GM19372 (cell line): ENCODE results near the gene LENG9.

ENCODE experiments used
- ATAC-seq: cut with Tn5 transposase; IDR thresholded peaks from one replicate; pipeline ENCODE4 v1.9.1; 2021; ENCODE audit warnings: mild to moderate bottlenecking, low read depth, moderate library complexity; ENCODE audit not compliant: unreplicated experiment

LENG9 gene

GRCh38 chr19:54444737-54445136, 18.8 kb downstream of the LENG9 start:
- ATAC-seq = no peak

DNA sequence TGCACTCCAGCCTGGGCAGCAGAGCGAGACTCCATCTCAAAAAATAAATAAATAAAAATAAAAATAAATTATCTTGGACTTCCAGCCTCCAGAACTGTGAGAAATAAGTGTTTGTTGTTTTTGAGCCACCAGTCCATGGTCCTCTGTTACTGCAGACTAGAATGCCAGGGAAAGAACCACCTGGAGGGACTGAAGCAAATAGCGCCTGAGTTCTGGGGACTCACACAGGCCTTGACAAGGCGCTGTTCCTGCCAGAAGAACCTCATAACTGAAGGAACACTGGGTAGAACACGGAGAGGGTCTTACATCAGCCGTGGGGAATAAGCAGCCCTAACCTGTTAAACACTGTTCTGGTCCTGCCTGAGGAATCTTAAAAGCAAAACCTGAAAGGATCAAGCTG, 22.9 kb downstream of the LENG9 start:
- ATAC-seq = no peak

- no peak for ATAC-seq
Measured at GRCh38 chr19:54439174-54439851, 24.3 kb downstream of the LENG9 start.

GRCh38 chr19:54436628-54437252, 26.8 kb downstream of the LENG9 start:
- no peak for ATAC-seq

GRCh38 chr19:54436031-54436523, 27.5 kb downstream of the LENG9 start:
- ATAC-seq = no peak

GRCh38 chr19:54435551-54436016, 28.0 kb downstream of the LENG9 start:
- no peak for ATAC-seq

DNA sequence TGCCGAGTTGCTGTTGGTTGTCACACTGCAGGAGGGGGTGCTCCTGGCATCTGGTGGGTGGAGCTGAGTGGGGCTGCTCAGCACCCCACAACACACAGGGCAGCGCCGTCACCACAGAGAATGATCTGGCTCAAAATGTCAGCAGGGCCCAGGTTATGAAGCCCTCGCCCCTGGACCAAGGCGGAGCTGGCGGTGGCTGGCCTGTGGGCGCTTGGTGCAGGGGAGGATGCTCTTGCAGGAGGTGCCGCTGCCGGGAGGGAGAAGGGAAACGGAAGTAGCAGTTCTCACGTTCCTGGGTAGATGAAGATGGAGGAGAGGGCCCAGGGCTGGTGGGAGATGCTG, 28.7 kb downstream of the LENG9 start:
- no peak for ATAC-seq

DNA sequence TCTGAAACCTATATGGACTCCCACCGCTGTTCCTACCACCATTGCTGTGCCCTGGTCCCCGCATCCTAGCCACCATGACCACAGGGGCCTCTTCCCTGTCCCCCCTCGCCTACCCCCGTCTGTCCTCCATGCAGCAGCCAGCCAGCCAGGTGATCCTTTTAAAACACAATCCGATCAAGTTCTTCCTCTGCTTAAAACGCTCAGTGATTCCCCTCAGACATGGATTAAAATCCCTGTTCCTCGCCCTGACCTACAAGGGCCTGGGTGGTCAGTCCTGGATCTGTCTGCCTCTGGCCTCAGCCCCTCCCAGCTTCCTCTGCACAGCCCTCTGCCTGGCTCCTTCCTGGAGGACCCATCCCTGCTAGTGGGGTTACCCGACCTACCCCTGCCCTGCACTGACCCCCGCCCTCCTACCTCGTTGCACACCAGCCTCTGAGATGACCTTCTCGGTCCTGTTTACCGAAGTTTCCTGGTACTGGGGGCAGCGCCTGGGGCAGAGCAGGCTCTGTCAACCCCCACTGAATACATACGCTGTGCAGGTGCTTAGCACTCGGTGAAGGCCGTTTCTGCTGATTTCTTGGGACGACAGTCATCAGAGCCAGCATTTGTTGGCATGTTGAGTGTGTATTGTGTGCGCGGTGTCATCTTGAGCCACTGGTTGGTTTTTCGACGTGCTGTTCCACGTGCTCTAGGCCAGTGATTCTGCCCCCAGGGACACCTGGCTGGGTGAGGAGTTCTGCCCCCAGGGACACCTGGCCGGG, 29.3 kb downstream of the LENG9 start:
- ATAC-seq = no peak

DNA sequence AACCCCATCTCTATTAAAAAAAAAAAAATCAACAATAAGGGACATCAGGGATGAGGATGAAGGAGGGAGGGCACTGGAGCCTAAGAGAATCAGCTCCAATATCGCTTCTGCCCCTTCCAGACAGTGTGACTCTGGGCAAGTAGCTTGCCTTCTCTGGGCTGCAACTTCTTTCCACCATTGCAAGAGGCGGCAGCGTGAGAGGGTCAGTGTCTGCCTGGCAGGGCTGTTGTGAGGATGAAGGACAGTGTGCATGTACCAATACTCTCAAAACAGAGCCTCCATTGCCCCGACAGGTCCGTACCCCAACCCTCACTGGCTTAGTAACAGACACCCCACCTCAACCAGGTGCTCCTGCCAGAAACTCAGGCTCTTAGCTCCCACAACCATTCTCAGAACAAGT, 29.9 kb downstream of the LENG9 start:
- ATAC-seq = no peak

DNA sequence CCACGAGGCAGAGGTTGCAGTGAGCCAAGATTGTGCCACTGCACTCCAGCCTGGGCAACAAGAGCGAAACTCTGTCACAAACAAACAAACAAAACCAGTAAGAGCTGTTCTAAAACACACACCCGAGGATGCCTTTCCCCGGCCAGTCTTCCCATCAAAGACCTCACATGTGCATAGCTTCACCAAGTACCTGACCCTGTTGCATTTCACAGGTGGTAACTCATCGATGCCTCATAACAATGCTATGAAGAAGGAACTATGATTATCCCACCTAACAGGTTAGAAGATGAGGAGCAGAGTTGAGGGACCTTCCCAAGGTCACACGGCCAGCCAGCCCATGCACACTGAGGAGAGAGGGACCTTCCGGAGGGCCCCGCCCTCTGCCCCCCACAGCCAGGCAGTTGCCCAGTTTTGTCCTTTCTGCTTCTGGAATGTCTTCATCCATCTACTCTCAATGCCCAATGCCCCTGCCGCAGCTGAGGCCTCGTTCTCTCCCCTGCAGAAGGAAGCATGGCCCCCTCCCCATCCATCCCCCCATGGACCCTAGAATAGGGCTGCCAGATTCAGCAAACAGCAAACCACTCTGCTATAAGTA, 31.3 kb downstream of the LENG9 start:
- no peak for ATAC-seq

GRCh38 chr19:54431255-54431838, 32.2 kb downstream of the LENG9 start:
- no peak for ATAC-seq

GRCh38 chr19:54430306-54431254, 33.0 kb downstream of the LENG9 start:
- ATAC-seq = no peak

DNA sequence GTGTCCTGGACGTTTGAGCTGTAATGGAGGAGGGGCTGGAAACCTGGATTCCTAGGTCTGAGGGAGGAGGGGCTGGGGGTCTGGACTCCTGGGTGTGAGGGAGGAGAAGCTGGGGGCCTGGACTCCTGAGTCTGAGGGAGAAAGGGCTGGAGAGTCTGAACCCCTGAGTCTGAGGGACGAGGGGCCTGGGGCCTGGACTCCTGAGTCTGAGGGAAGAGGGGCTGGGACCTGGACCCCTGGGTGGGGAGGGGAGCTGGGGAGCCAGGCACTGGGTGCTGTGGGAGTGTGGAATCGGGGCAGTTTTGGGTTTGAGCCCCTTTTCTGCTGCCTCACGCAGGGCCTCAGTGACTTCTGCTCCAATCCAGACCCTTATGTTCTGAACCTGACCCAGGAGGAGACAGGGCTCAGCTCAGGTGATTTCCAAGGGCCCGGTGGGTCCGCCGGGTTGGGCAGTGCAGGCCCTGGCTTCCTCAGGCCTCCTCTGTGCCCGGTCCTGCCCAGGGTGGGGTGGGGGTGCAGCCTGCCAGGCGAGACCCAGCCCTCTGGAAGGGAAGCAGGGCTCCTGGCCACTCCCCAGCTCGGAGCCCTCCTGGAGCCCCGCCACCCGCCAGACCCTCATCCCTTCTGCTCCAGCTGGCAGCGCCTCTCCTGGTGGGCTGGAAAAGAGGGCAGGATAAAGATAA, 33.9 kb downstream of the LENG9 start:
- no peak for ATAC-seq

DNA sequence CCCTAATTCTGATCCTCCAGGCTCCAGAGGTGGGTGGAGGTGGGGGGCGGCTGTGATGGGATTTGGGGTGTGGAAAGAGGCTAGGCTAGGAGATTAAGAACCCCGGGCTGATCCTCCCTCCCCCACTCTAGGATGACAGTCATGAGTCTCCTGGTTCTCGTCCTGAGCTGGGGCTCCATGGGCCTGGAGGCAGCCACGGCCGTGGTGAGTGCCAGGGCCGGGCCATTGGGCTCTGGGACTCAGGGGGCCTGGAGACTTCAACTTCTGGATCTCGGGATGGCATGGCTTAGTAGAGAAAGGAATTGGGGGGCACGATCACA, 34.4 kb downstream of the LENG9 start:
- ATAC-seq = no peak

DNA sequence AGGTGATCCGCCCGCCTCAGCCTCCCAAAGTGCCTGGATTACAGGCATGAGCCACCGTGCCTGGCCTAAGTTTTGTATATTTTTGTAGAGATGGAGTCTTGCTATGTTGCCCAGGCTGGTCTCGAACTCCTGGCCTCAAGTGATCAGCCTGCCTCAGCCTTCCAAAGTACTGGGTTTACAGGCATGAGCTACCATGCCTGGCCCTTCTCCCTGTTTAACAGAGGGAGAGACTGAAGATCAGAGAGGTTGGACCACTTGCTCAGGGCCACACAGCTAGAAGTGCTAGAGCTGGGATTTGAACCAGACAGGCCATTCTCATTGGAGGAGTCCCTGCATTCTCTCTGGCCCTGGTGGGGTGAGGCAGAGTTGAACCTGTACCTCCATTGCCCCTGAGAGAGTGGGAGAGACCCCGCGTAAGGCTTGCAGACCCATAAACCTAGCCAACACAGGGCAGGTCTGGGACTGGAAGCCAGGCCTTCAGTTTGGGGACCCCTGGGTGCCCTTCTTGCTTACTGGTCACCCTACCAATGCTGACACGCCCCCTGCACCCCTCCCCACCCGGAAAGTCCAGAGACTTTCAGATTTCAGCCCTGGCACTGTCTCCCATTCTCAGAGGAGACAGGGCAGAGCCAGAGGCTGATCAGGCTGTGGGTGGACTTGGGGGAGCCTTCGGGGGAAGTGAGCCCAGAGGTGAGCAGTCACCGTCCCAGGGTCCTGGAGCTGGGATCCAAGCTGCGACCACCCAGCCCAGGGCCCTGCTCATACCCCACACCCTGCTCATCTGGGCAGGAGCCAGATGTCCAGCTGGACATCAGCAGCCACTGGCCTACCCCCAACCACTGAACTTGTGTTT, 35.0 kb downstream of the LENG9 start:
- ATAC-seq = no peak

GRCh38 chr19:54427586-54427985, 36.0 kb downstream of the LENG9 start:
- ATAC-seq = no peak

DNA sequence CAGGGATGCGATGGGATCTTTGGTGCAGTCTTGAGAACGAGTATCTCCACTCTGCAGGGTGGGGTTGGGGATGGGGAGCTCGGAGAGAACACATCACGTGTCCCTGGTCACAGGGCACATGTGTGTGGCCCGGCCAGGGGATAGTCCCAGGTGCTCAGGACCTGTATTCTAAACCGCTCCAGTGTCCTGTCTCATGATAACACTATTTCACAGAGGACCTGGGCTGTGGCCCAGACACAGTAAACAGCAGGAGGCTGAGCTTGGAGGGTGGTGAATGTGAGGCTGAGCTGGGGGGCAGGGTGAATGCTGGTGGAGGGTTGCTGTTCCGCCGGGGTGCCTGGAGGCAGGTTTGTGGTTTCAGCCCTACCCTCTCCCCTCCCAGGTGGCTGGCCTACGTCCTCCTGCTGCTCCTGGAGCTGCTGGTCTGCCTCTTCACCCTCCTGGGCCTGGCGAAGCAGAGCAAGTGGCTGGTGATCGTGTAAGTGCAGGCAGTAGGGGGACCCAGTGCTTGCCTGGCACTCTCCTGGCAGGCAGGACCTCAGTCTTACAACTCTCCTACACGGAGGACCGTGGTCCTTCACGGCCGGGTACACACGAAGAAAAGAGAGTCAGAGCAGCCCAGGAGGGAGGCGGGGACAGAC, 37.2 kb downstream of the LENG9 start:
- ATAC-seq = no peak

DNA sequence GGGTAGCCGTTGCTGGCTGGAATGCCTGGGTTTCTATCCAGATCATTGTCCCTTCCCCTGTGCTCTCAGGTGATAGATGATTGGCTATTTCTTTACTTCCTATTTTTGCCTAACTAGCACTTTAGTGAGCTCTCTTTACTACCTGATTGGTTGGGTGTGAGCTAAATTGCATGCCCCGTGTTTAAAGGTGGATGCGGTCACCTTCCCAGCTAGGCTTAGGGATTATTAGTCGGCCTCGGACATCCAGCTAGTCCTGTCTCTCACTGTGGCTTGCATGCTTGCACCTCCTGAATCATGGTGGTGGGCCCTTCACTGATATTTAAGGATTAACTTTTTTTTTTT, 38.2 kb downstream of the LENG9 start:
- no peak for ATAC-seq
